GM19395 (cell line): ENCODE data around the gene SBF1.
"Not testable (repeated sequence)": the region's sequence is repeated elsewhere in the genome, so short reads cannot be mapped to it uniquely, and the experiment has no call there.

Source experiments
- ATAC-seq: cut with Tn5 transposase; IDR thresholded peaks from one replicate; pipeline ENCODE4 v1.9.1; 2021; ENCODE audit warnings: mild to moderate bottlenecking, moderate library complexity; ENCODE audit not compliant: unreplicated experiment

Gene SBF1

GRCh38 chr22:50434849-50435248 is 40.0 kb downstream of the SBF1 start:
- ATAC-seq = no peak

- not testable (repeated sequence) for ATAC-seq
Observed at GRCh38 chr22:50432877-50433510, 41.8 kb downstream of the SBF1 start.

- no peak for ATAC-seq
Observed at GRCh38 chr22:50432131-50432876, 42.5 kb downstream of the SBF1 start.

- no peak for ATAC-seq
Observed at GRCh38 chr22:50425179-50425916, 49.5 kb downstream of the SBF1 start.

- ATAC-seq = no peak
Observed at GRCh38 chr22:50423956-50424355, 50.9 kb downstream of the SBF1 start.

GRCh38 chr22:50422961-50423815 is 51.6 kb downstream of the SBF1 start:
- no peak for ATAC-seq

- no peak for ATAC-seq
Observed at GRCh38 chr22:50422046-50422445, 52.8 kb downstream of the SBF1 start.

- ATAC-seq = no peak
Observed at GRCh38 chr22:50420581-50420980, 54.3 kb downstream of the SBF1 start.

- no peak for ATAC-seq
Observed at GRCh38 chr22:50420015-50420414, 54.8 kb downstream of the SBF1 start.

- no peak for ATAC-seq
Observed at GRCh38 chr22:50419116-50419515, 55.7 kb downstream of the SBF1 start.

GRCh38 chr22:50418624-50419023 is 56.2 kb downstream of the SBF1 start:
- ATAC-seq = no peak

- ATAC-seq = no peak
Observed at GRCh38 chr22:50417411-50418210, 57.2 kb downstream of the SBF1 start.

GRCh38 chr22:50416996-50417395 is 57.8 kb downstream of the SBF1 start:
- no peak for ATAC-seq

GRCh38 chr22:50415426-50415825 is 59.4 kb downstream of the SBF1 start:
- no peak for ATAC-seq

- no peak for ATAC-seq
Observed at GRCh38 chr22:50414476-50415248, 60.2 kb downstream of the SBF1 start.

GRCh38 chr22:50408954-50409353 is 65.9 kb downstream of the SBF1 start:
- not testable (repeated sequence) for ATAC-seq

GRCh38 chr22:50408311-50408710 is 66.5 kb downstream of the SBF1 start:
- ATAC-seq = no peak

- ATAC-seq = no peak
Observed at GRCh38 chr22:50406416-50407170, 68.2 kb downstream of the SBF1 start.

- no peak for ATAC-seq
Observed at GRCh38 chr22:50403701-50404101, 71.1 kb downstream of the SBF1 start.
